IMR-90 (cell line): ENCODE data around the gene PEX16. TPM values are rescaled to one million over a fixed set of nuclear protein-coding genes. Genes with fewer than 3 reads are reported as not detected.

Experiments
- ATAC-seq: fragments of 200-7000 bp; cut with Tn5 transposase; 2 replicates; pipeline ENCODE4 v1.9.1; 2020; ENCODE audit warnings: low read depth, mild to moderate bottlenecking, moderate library complexity
- BruUV-seq: library from RNA; stranded (reverse); fragments of 400-500 nt; replicated peaks from 2 replicates; lab custom pipeline; 2021; lab: Mats Ljungman, UMichigan
- CTCF ChIA-PET: fragments of 300-600 bp; formaldehyde crosslinking; extraction: SDS; loops from one replicate; lab custom pipeline; 2021; ENCODE audit warnings: antibody characterized with exemption; lab: Yijun Ruan, JAX
- POLR2A ChIA-PET: fragments of 300-600 bp; sonication (Branson Sonifier 250); formaldehyde crosslinking; loops from one replicate; lab custom pipeline; 2022; ENCODE audit warnings: antibody characterized with exemption; ENCODE audit not compliant: unreplicated experiment; lab: Charles Lee
- DNase-seq: peaks from one replicate; pipeline ENCODE4 v3.0.0; 2013
- H2AFZ ChIP-seq: replicated peaks from 2 replicates; pipeline ENCODE3; 2013; ENCODE audit warnings: low read length, mild to moderate bottlenecking; ENCODE audit not compliant: poor library complexity
- H2AK5ac ChIP-seq: 2 replicates; pipeline ENCODE4 v1.6.1; 2013; ENCODE audit warnings: low read depth, low read length, inconsistent platforms
- H2AK9ac ChIP-seq: replicated peaks from 2 replicates; pipeline ENCODE3; 2013; ENCODE audit warnings: mild to moderate bottlenecking, low read depth, low read length, moderate library complexity; ENCODE audit not compliant: poor library complexity
- H2BK120ac ChIP-seq: 2 replicates; pipeline ENCODE4 v1.6.1; 2013; ENCODE audit warnings: low read depth, low read length, inconsistent platforms
- H2BK15ac ChIP-seq: 3 replicates; pipeline ENCODE4 v1.6.1; 2013; ENCODE audit warnings: low read depth, low read length, inconsistent platforms
- H2BK20ac ChIP-seq: 2 replicates; pipeline ENCODE4 v1.6.1; 2013; ENCODE audit warnings: low read depth, mild to moderate bottlenecking, inconsistent platforms, low read length, moderate library complexity
- H2BK5ac ChIP-seq: 2 replicates; pipeline ENCODE4 v1.6.1; 2013; ENCODE audit warnings: mild to moderate bottlenecking, low read depth, low read length, inconsistent platforms; ENCODE audit not compliant: poor library complexity, severe bottlenecking
- H3K14ac ChIP-seq: replicated peaks from 2 replicates; pipeline ENCODE4 v1.6.1; 2013; ENCODE audit warnings: low read depth, low read length, inconsistent platforms
- H3K18ac ChIP-seq: 2 replicates; pipeline ENCODE4 v1.6.1; 2013; ENCODE audit warnings: low read depth, low read length, control low read depth
- H3K23ac ChIP-seq: 2 replicates; pipeline ENCODE4 v1.6.1; 2013; ENCODE audit warnings: low read depth, low read length, inconsistent platforms
- H3K27ac ChIP-seq: 2 replicates; pipeline ENCODE4 v1.5.1; 2013; ENCODE audit warnings: mild to moderate bottlenecking, control low read depth, low read length; ENCODE audit not compliant: insufficient read depth
- H3K27me3 ChIP-seq: 2 replicates; pipeline ENCODE4 v1.6.1; 2013; ENCODE audit warnings: low read length; ENCODE audit not compliant: control insufficient read depth, insufficient read depth
- H3K36me3 ChIP-seq: 2 replicates; pipeline ENCODE4 v1.6.1; 2013; ENCODE audit warnings: low read length, mixed read lengths; ENCODE audit not compliant: control insufficient read depth, insufficient read depth
- H3K4ac ChIP-seq: 2 replicates; pipeline ENCODE4 v1.6.1; 2013; ENCODE audit warnings: low read depth, low read length, inconsistent platforms
- H3K4me1 ChIP-seq: 2 replicates; pipeline ENCODE4 v1.6.1; 2013; ENCODE audit warnings: low read length, mixed read lengths; ENCODE audit not compliant: control insufficient read depth, insufficient read depth
- H3K4me2 ChIP-seq: 2 replicates; pipeline ENCODE4 v1.6.1; 2013; ENCODE audit warnings: low read depth, mild to moderate bottlenecking, control low read depth, low read length, moderate library complexity
- H3K4me3 ChIP-seq: 2 replicates; pipeline ENCODE4 v1.5.1; 2013; ENCODE audit warnings: low read depth, mild to moderate bottlenecking, control low read depth, low read length, moderate library complexity; ENCODE audit not compliant: insufficient read depth
- H3K56ac ChIP-seq: 2 replicates; pipeline ENCODE4 v1.6.1; 2013; ENCODE audit warnings: low read length, inconsistent platforms; ENCODE audit not compliant: insufficient read depth; ENCODE audit errors: extremely low read depth
- H3K79me1 ChIP-seq, 2 experiments: 2 replicates each; pipeline ENCODE4 v1.6.1; 2013; ENCODE audit warnings: low read length in 2 of 2, inconsistent platforms in 1 of 2, low read depth in 1 of 2
- H3K9ac ChIP-seq: 2 replicates; pipeline ENCODE4 v1.6.1; 2013; ENCODE audit warnings: low read depth, low read length, control low read depth
- H3K9me1 ChIP-seq: 2 replicates; pipeline ENCODE4 v1.6.1; 2013; ENCODE audit warnings: low read length, inconsistent platforms; ENCODE audit not compliant: insufficient read depth
- H3K9me3 ChIP-seq: 2 replicates; pipeline ENCODE4 v1.6.1; 2013; ENCODE audit warnings: low read length; ENCODE audit not compliant: control insufficient read depth, insufficient read depth
- H4K20me1 ChIP-seq: 2 replicates; pipeline ENCODE4 v1.6.1; 2013; ENCODE audit warnings: low read length, inconsistent platforms; ENCODE audit not compliant: insufficient read depth
- H4K5ac ChIP-seq: 2 replicates; pipeline ENCODE4 v1.6.1; 2013; ENCODE audit warnings: mild to moderate bottlenecking, low read depth, low read length, control low read depth
- H4K8ac ChIP-seq, 2 experiments: 2 replicates each; pipeline ENCODE4 v1.6.1; 2013; ENCODE audit warnings: low read depth in 2 of 2, low read length in 2 of 2, control low read depth in 1 of 2, inconsistent platforms in 1 of 2
- H4K91ac ChIP-seq: 2 replicates; pipeline ENCODE4 v1.6.1; 2013; ENCODE audit warnings: low read depth, low read length, inconsistent platforms; ENCODE audit not compliant: insufficient read depth
- BHLHE40 ChIP-seq: fragments of 150-350 bp; IDR thresholded peaks from 2 replicates; pipeline ENCODE4 v1.6.1; 2016; ENCODE audit warnings: mild to moderate bottlenecking, low read depth, low read length
- CHD1 ChIP-seq: IDR thresholded peaks from 2 replicates; pipeline ENCODE4 v1.6.1; 2012; ENCODE audit warnings: low read depth, low read length, improper control_type of control experiment
- CTCF ChIP-seq: conservative IDR thresholded peaks from 2 replicates; pipeline ENCODE4 v1.5.1; 2012; ENCODE audit warnings: mild to moderate bottlenecking, low read depth, low read length, improper control_type of control experiment
- ELK1 ChIP-seq: fragments of 150-350 bp; IDR thresholded peaks from 2 replicates; pipeline ENCODE4 v1.6.1; 2016; ENCODE audit warnings: low read depth, mild to moderate bottlenecking, low read length, moderate library complexity, borderline replicate concordance
- FOS ChIP-seq: fragments of 150-350 bp; IDR thresholded peaks from 2 replicates; pipeline ENCODE4 v1.6.1; 2016; ENCODE audit warnings: low read depth, low read length
- MAFK ChIP-seq: IDR thresholded peaks from 2 replicates; pipeline ENCODE4 v1.6.1; 2012; ENCODE audit warnings: low read depth, low read length, improper control_type of control experiment
- MXI1 ChIP-seq: IDR thresholded peaks from 2 replicates; pipeline ENCODE4 v1.6.1; 2012; ENCODE audit warnings: low read depth, mild to moderate bottlenecking, low read length, moderate library complexity, borderline replicate concordance
- POLR2A ChIP-seq: IDR thresholded peaks from 2 replicates; pipeline ENCODE4 v1.6.1; 2012; ENCODE audit warnings: mild to moderate bottlenecking, low read depth, low read length
- RAD21 ChIP-seq: IDR thresholded peaks from 2 replicates; pipeline ENCODE4 v1.6.1; 2012; ENCODE audit warnings: low read length, improper control_type of control experiment
- RFX5 ChIP-seq: IDR thresholded peaks from 2 replicates; pipeline ENCODE4 v1.8.0; 2012; ENCODE audit warnings: low read depth, mild to moderate bottlenecking, low read length, moderate library complexity
- SMC3 ChIP-seq: fragments of 150-350 bp; IDR thresholded peaks from 2 replicates; pipeline ENCODE4 v1.6.1; 2016; ENCODE audit warnings: low read depth, mild to moderate bottlenecking, antibody characterized with exemption, low read length, moderate library complexity
- USF2 ChIP-seq: fragments of 150-350 bp; IDR thresholded peaks from 2 replicates; pipeline ENCODE4 v1.6.1; 2017; ENCODE audit warnings: mild to moderate bottlenecking, antibody characterized with exemption, low read length, low read depth
- WGBS, 2 experiments: methylation state at CpG; one replicate each; pipeline versions ENCODE4 v1.1.5 to v1.1.7; 2013; ENCODE audit warnings: missing lambda C conversion rate in 2 of 2; ENCODE audit not compliant: insufficient read length in 1 of 2; ENCODE audit errors: extremely low coverage in 2 of 2; 5-methylcytosine and 5-hydroxymethylcytosine counted together
- dilution Hi-C: fragments of 300-500 bp; cut with HindIII; formaldehyde crosslinking; loops from one replicate; pipeline ENCODE4 v1.14.3; 2018; ENCODE audit warnings: low sequenced_read_pairs; ENCODE audit not compliant: unreplicated experiment
- in situ Hi-C: fragments of 300-500 bp; cut with MboI; formaldehyde crosslinking; loops from 3 replicates; pipeline ENCODE4 v1.14.3; 2019; ENCODE audit warnings: low sequenced_read_pairs, inconsistent platforms, mixed read lengths
- intact Hi-C: fragments of 100-400 bp; cut with micrococcal nuclease; formaldehyde crosslinking; loops from 2 replicates; pipeline ENCODE4 v1.10.0; 2022
- polyA plus RNA-seq, 3 experiments: library from polyadenylated mRNA; depleted of rRNA; stranded (reverse); fragments of >200 nt; gene quantifications; 2 replicates each; pipeline ENCODE4 v1.2.3, GENCODE V29; 2012; ENCODE audit warnings: low replicate concordance in 1 of 3
- total RNA-seq: library from RNA; depleted of rRNA; stranded (reverse); fragments of >200 nt; gene quantifications from 2 replicates; pipeline ENCODE4 v1.2.3, GENCODE V29; 2012

Gene PEX16
- total and polyA plus RNA-seq, 2 of the 4 experiments (the other 2 are of a cell fraction): 17.9 to 23.3 TPM

DNA sequence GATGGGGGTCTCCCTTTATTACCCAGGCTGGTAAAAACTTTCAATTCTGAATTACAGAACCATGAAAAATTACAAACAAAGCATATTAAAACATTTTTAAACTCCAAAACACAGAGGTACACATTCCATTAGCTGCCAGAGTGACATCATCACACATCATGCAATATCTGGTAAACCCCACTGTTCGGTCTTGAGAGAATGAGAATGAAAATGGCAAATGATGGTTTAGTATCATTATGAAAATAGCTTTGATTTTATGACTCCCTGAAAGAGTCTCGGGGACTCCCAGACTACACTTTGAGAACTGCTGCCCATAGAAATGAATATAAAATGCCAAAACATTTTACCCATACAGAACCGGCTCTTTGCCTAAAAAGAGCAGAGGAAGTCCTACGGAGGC lies 23.6 kb upstream of the PEX16 start:
- no peak overlapping the region for H2BK15ac ChIP-seq
- H2AK5ac ChIP-seq: no peak overlapping the region
- no peaks in the 10 kb centered on the region for H3K27me3 ChIP-seq
- ChIA-PET CTCF (no interaction called here), POLR2A (no interaction called here)
- peaks cover 35% of the 10 kb centered on the region for H3K36me3 ChIP-seq
- no peak overlapping the region for H2AK9ac ChIP-seq
- no peak overlapping the region for H3K27ac ChIP-seq
- in situ Hi-C loops: no loop called here
- H2BK20ac ChIP-seq: no peak overlapping the region
- no peak overlapping the region for H4K8ac ChIP-seq
- intact Hi-C loops: no loop called here
- H3K18ac ChIP-seq: no peak overlapping the region
- no peak overlapping the region for H4K5ac ChIP-seq
- no peak overlapping the region for H4K91ac ChIP-seq
- no peak overlapping the region for H3K56ac ChIP-seq
- H3K9ac ChIP-seq: no peak overlapping the region
- H3K9me1 ChIP-seq: no peaks in the 10 kb centered on the region
- no peak overlapping the region for H2BK5ac ChIP-seq
- DNase-seq (no peak), ATAC-seq (no peak)
- H3K79me1 ChIP-seq: no peaks in the 10 kb centered on the region
- H3K23ac ChIP-seq: no peak overlapping the region
- H3K4me3 ChIP-seq: no peak overlapping the region
- no peak for TF ChIP-seq RAD21
- TF ChIP-seq RFX5: no peak
- no peak for TF ChIP-seq FOS
- no peak for TF ChIP-seq USF2
- TF ChIP-seq ELK1: no peak
- no peak for TF ChIP-seq CHD1
- TF ChIP-seq SMC3: no peak
- TF ChIP-seq MAFK: no peak
- no peak for TF ChIP-seq BHLHE40
- no peak for TF ChIP-seq MXI1
- no peak for TF ChIP-seq CTCF
- TF ChIP-seq POLR2A: no peak
- H2AFZ ChIP-seq: no peak overlapping the region
- no peaks in the 10 kb centered on the region for H3K4me1 ChIP-seq
- H3K4ac ChIP-seq: no peak overlapping the region
- BruUV-seq: no TSS peak
- no CpG with 5 or more reads among the region's 4 CpGs for WGBS, 2 experiments
- no peak overlapping the region for H2BK120ac ChIP-seq
- no peaks in the 10 kb centered on the region for H3K9me3 ChIP-seq
- H3K4me2 ChIP-seq: no peak overlapping the region
- dilution Hi-C loops: no loop called here
- no peaks in the 10 kb centered on the region for H4K20me1 ChIP-seq
- no peak overlapping the region for H3K14ac ChIP-seq
